Stimulated activated memory B cell treated with anti-CD40 and anti-IgM and Interleukin-4, amounts not matched to agents 10 μg/mL and 1 μg/mL and 100 μg/mL, for 72 hours (primary cell): Measurements from ENCODE around the gene PEMT.

Experiments
- ATAC-seq: fragments of 150-1000 bp; cut with Tn5 transposase; 2 replicates; pipeline ENCODE4 v1.10.0; 2021
- H3K27ac Mint-ChIP-seq: one replicate; pipeline ENCODE4 v1.8.0; 2022; ENCODE audit warnings: mild to moderate bottlenecking, mixed read lengths
- H3K27me3 Mint-ChIP-seq: one replicate; pipeline ENCODE4 v1.8.0; 2022; ENCODE audit warnings: mixed read lengths
- H3K36me3 Mint-ChIP-seq: one replicate; pipeline ENCODE4 v1.8.0; 2022; ENCODE audit warnings: mixed read lengths
- H3K4me1 Mint-ChIP-seq: one replicate; pipeline ENCODE4 v1.8.0; 2022; ENCODE audit warnings: mixed read lengths
- H3K4me3 Mint-ChIP-seq: one replicate; pipeline ENCODE4 v1.8.0; 2022; ENCODE audit warnings: mild to moderate bottlenecking, moderate library complexity, mixed read lengths
- H3K9me3 Mint-ChIP-seq: one replicate; pipeline ENCODE4 v1.8.0; 2022; ENCODE audit warnings: mixed read lengths

The PEMT gene

GRCh38 chr17:17512866-17513265 lies 78.6 kb downstream of the PEMT start:
- no peak overlapping the region for H3K27ac Mint-ChIP-seq
- H3K4me3 Mint-ChIP-seq, result no peak overlapping the region
- H3K4me1 Mint-ChIP-seq, result no peaks in the 10 kb centered on the region
- ATAC-seq, result no peak
- H3K9me3 Mint-ChIP-seq, result no peaks in the 10 kb centered on the region
- no peaks in the 10 kb centered on the region for H3K27me3 Mint-ChIP-seq
- H3K36me3 Mint-ChIP-seq, result no peaks in the 10 kb centered on the region

- H3K9me3 Mint-ChIP-seq, result no peaks in the 10 kb centered on the region
- ATAC-seq, result no peak
- no peaks in the 10 kb centered on the region for H3K4me1 Mint-ChIP-seq
- no peak overlapping the region for H3K4me3 Mint-ChIP-seq
- no peak overlapping the region for H3K27ac Mint-ChIP-seq
- H3K27me3 Mint-ChIP-seq, result no peaks in the 10 kb centered on the region
- H3K36me3 Mint-ChIP-seq, result no peaks in the 10 kb centered on the region
Measured at GRCh38 chr17:17511881-17512858, 79.3 kb downstream of the PEMT start.

GRCh38 chr17:17511293-17511741 lies 80.2 kb downstream of the PEMT start:
- H3K27ac Mint-ChIP-seq, result no peak overlapping the region
- ATAC-seq, result no peak

GRCh38 chr17:17510456-17511292 lies 80.8 kb downstream of the PEMT start:
- Mint-ChIP-seq H3K27ac (no peak overlapping the region), H3K4me3 (no peak overlapping the region), H3K9me3 (no peaks in the 10 kb centered on the region), H3K36me3 (no peaks in the 10 kb centered on the region), H3K4me1 (no peaks in the 10 kb centered on the region), H3K27me3 (no peaks in the 10 kb centered on the region)
- no peak for ATAC-seq

More at GRCh38 chr17:17511293-17511741, 80.2 kb downstream of the PEMT start:
- no peaks in the 10 kb centered on the region for H3K36me3 Mint-ChIP-seq
- no peak overlapping the region for H3K4me3 Mint-ChIP-seq
- H3K4me1 Mint-ChIP-seq, result no peaks in the 10 kb centered on the region
- no peaks in the 10 kb centered on the region for H3K27me3 Mint-ChIP-seq
- no peaks in the 10 kb centered on the region for H3K9me3 Mint-ChIP-seq

GRCh38 chr17:17509601-17510425 lies 81.7 kb downstream of the PEMT start:
- no peak for ATAC-seq
- H3K9me3 Mint-ChIP-seq, result no peaks in the 10 kb centered on the region
- H3K27ac Mint-ChIP-seq, result peak overlapping the region; percentile 7
- H3K4me1 Mint-ChIP-seq, result no peaks in the 10 kb centered on the region
- H3K4me3 Mint-ChIP-seq, result no peak overlapping the region
- no peaks in the 10 kb centered on the region for H3K36me3 Mint-ChIP-seq
- H3K27me3 Mint-ChIP-seq, result no peaks in the 10 kb centered on the region

GRCh38 chr17:17508646-17509591 lies 82.6 kb downstream of the PEMT start:
- Mint-ChIP-seq H3K27ac (no peak overlapping the region), H3K36me3 (no peaks in the 10 kb centered on the region), H3K4me1 (no peaks in the 10 kb centered on the region), H3K27me3 (no peaks in the 10 kb centered on the region), H3K4me3 (no peak overlapping the region), H3K9me3 (no peaks in the 10 kb centered on the region)
- no peak for ATAC-seq

GRCh38 chr17:17508019-17508535 lies 83.4 kb downstream of the PEMT start:
- no peaks in the 10 kb centered on the region for H3K36me3 Mint-ChIP-seq
- no peak overlapping the region for H3K27ac Mint-ChIP-seq
- no peaks in the 10 kb centered on the region for H3K4me1 Mint-ChIP-seq
- H3K27me3 Mint-ChIP-seq, result peaks cover 7% of the 10 kb centered on the region
- H3K4me3 Mint-ChIP-seq, result no peak overlapping the region
- no peak for ATAC-seq
- no peaks in the 10 kb centered on the region for H3K9me3 Mint-ChIP-seq

GRCh38 chr17:17507465-17508011 lies 84.0 kb downstream of the PEMT start:
- no peak overlapping the region for H3K4me3 Mint-ChIP-seq
- H3K27me3 Mint-ChIP-seq, result peaks cover 12% of the 10 kb centered on the region
- ATAC-seq, result no peak
- H3K4me1 Mint-ChIP-seq, result no peaks in the 10 kb centered on the region
- no peaks in the 10 kb centered on the region for H3K36me3 Mint-ChIP-seq
- no peak overlapping the region for H3K27ac Mint-ChIP-seq
- no peaks in the 10 kb centered on the region for H3K9me3 Mint-ChIP-seq

GRCh38 chr17:17506893-17507464 lies 84.5 kb downstream of the PEMT start:
- ATAC-seq, result no peak
- Mint-ChIP-seq H3K27me3 (peaks cover 13% of the 10 kb centered on the region), H3K4me1 (no peaks in the 10 kb centered on the region), H3K4me3 (no peak overlapping the region), H3K27ac (no peak overlapping the region), H3K9me3 (no peaks in the 10 kb centered on the region), H3K36me3 (no peaks in the 10 kb centered on the region)

- Mint-ChIP-seq H3K4me1 (no peaks in the 10 kb centered on the region), H3K27me3 (peaks cover 13% of the 10 kb centered on the region), H3K27ac (no peak overlapping the region), H3K36me3 (no peaks in the 10 kb centered on the region), H3K9me3 (no peaks in the 10 kb centered on the region), H3K4me3 (no peak overlapping the region)
- ATAC-seq, result no peak
Measured at GRCh38 chr17:17506181-17506741, 85.2 kb downstream of the PEMT start.

GRCh38 chr17:17505610-17506171 lies 85.8 kb downstream of the PEMT start:
- Mint-ChIP-seq H3K36me3 (no peaks in the 10 kb centered on the region), H3K9me3 (no peaks in the 10 kb centered on the region), H3K27me3 (peaks cover 16% of the 10 kb centered on the region), H3K4me1 (no peaks in the 10 kb centered on the region), H3K4me3 (no peak overlapping the region), H3K27ac (no peak overlapping the region)
- no peak for ATAC-seq

GRCh38 chr17:17505151-17505550 lies 86.4 kb downstream of the PEMT start:
- H3K4me3 Mint-ChIP-seq, result no peak overlapping the region
- no peak for ATAC-seq

More at GRCh38 chr17:17505151-17505550, 86.4 kb downstream of the PEMT start:
- Mint-ChIP-seq H3K27ac (no peak overlapping the region), H3K9me3 (no peaks in the 10 kb centered on the region), H3K27me3 (peaks cover 21% of the 10 kb centered on the region), H3K36me3 (no peaks in the 10 kb centered on the region), H3K4me1 (no peaks in the 10 kb centered on the region)
